Keratinocyte (primary cell): ENCODE results near the gene TENT4B. TPM values are rescaled to one million over a fixed set of nuclear protein-coding genes. Genes with fewer than 3 reads are reported as not detected.

Experiments used
- DNase-seq: peaks from one replicate; pipeline ENCODE4 v3.0.0-alpha.2; 2011; ENCODE audit warnings: low read depth, missing footprints, low spot score
- FAIRE-seq: peaks from 2 replicates; lab custom pipeline; 2011; peaks lifted over from hg19 to GRCh38; lab: Jason Lieb, UNC
- H2AFZ ChIP-seq: 2 replicates; pipeline ENCODE4 v1.6.0; 2012; ENCODE audit warnings: low read length, control low read depth, inconsistent platforms; ENCODE audit not compliant: control insufficient read depth
- H3K27ac ChIP-seq: 2 replicates; pipeline ENCODE4 v1.5.1; 2011; ENCODE audit warnings: low read length; ENCODE audit not compliant: control insufficient read depth, insufficient read depth
- H3K27me3 ChIP-seq: 3 replicates; pipeline ENCODE4 v1.6.0; 2011; ENCODE audit warnings: low read length; ENCODE audit not compliant: control insufficient read depth, insufficient read depth; ENCODE audit errors: extremely low read depth
- H3K36me3 ChIP-seq, 2 experiments: 2 replicates in 1 of 2; 3 replicates in 1 of 2; pipeline ENCODE4 v1.5.1; 2011; ENCODE audit warnings: low read length in 2 of 2, mild to moderate bottlenecking in 1 of 2; ENCODE audit not compliant: control insufficient read depth in 2 of 2, insufficient read depth in 2 of 2; ENCODE audit errors: extremely low read depth in 1 of 2
- H3K4me1 ChIP-seq: 3 replicates; pipeline ENCODE4 v1.5.1; 2011; ENCODE audit warnings: low read length; ENCODE audit not compliant: control insufficient read depth, insufficient read depth; ENCODE audit errors: extremely low read depth
- H3K4me2 ChIP-seq: 3 replicates; pipeline ENCODE4 v1.6.0; 2011; ENCODE audit warnings: low read depth, low read length; ENCODE audit not compliant: control insufficient read depth, insufficient read depth; ENCODE audit errors: extremely low read depth
- H3K4me3 ChIP-seq, 3 experiments: fragments of 200-600 bp in 1 of 3; sonication (generic) in 1 of 3; 2 replicates in 2 of 3; 3 replicates in 1 of 3; pipeline ENCODE4 v1.5.1; 2011 to 2016; ENCODE audit warnings: low read length in 3 of 3, mild to moderate bottlenecking in 3 of 3, control low read depth in 2 of 3, inconsistent platforms in 1 of 3, low read depth in 1 of 3, mixed read lengths in 1 of 3, mixed run types in 1 of 3, moderate library complexity in 1 of 3; ENCODE audit not compliant: control insufficient read depth in 2 of 3, insufficient read depth in 2 of 3; ENCODE audit errors: extremely low read depth in 1 of 3
- H3K79me2 ChIP-seq: 2 replicates; pipeline ENCODE4 v1.6.0; 2012; ENCODE audit warnings: low read length; ENCODE audit not compliant: control insufficient read depth, insufficient read depth
- H3K9ac ChIP-seq: 3 replicates; pipeline ENCODE4 v1.6.0; 2011; ENCODE audit warnings: low read length; ENCODE audit not compliant: control insufficient read depth, insufficient read depth; ENCODE audit errors: extremely low read depth
- H3K9me1 ChIP-seq: 3 replicates; pipeline ENCODE4 v1.6.0; 2011; ENCODE audit warnings: low read length; ENCODE audit not compliant: control insufficient read depth, insufficient read depth; ENCODE audit errors: extremely low read depth
- H3K9me3 ChIP-seq: 2 replicates; pipeline ENCODE4 v1.5.1; 2012; ENCODE audit warnings: low read depth, low read length; ENCODE audit not compliant: control insufficient read depth
- H4K20me1 ChIP-seq: 3 replicates; pipeline ENCODE4 v1.6.0; 2011; ENCODE audit warnings: low read length; ENCODE audit not compliant: control insufficient read depth, insufficient read depth; ENCODE audit errors: extremely low read depth
- EZH2 ChIP-seq: IDR thresholded peaks from one replicate; pipeline ENCODE4 v1.6.1; 2012; ENCODE audit warnings: inconsistent platforms, mild to moderate bottlenecking, low read length, moderate library complexity
- dilution Hi-C: fragments of 300-500 bp; cut with MboI; formaldehyde crosslinking; loops from one replicate; pipeline ENCODE4 v1.7.0; 2020; ENCODE audit warnings: low sequenced_read_pairs; ENCODE audit not compliant: extremely low pct_ligation_motif_present
- polyA plus RNA-seq, 5 experiments: library from polyadenylated mRNA; depleted of rRNA in 3 of 5; stranded (reverse) in 3 of 5; stranded (forward) in 1 of 5; unstranded in 1 of 5; fragments of >200 nt; gene quantifications; 1 replicate in 1 of 5; 2 replicates in 3 of 5; 3 replicates in 1 of 5; pipeline versions ENCODE4 v1.2.1 to v1.2.3, GENCODE V29; 2011 to 2012; ENCODE audit warnings: missing spikeins in 2 of 5, low read depth in 1 of 5, low replicate concordance in 1 of 5
- TF ChIP-seq, protein P1 (sequence below), 3 experiments: IDR thresholded peaks in 1 of 3; conservative IDR thresholded peaks in 1 of 3; optimal IDR thresholded peaks in 1 of 3; 2 replicates in 2 of 3; 3 replicates in 1 of 3; pipeline versions ENCODE3 to v1.5.1; 2011; ENCODE audit warnings: low read length in 3 of 3, mild to moderate bottlenecking in 3 of 3, moderate library complexity in 2 of 3, control low read depth in 1 of 3, inconsistent platforms in 1 of 3; ENCODE audit not compliant: insufficient read depth in 2 of 3; ENCODE audit errors: extremely low read depth in 1 of 3

The TENT4B gene
- polyA plus RNA-seq, 1 donor (not counting 4 experiments of a cell fraction or from before 2014, with no cell fraction given) = 14.8 TPM

- Histone ChIP-seq H3K4me1 (peaks cover 23% of the 10 kb centered on the region), H3K27me3 (no peaks in the 10 kb centered on the region), H3K9me1 (no peaks in the 10 kb centered on the region), H4K20me1 (no peaks in the 10 kb centered on the region), H3K27ac (no peak overlapping the region), H3K4me3 (peak overlapping the region in 2 of 3 experiments; percentile 34 to 35), H3K4me2 (peak overlapping the region; percentile 72), H3K9me3 (no peaks in the 10 kb centered on the region), H2AFZ (no peak overlapping the region), H3K79me2 (no peaks in the 10 kb centered on the region), H3K9ac (no peak overlapping the region), H3K36me3 (no peaks in the 10 kb centered on the region)
- dilution Hi-C loops = no loop called here
- TF ChIP-seq EZH2 = no peak
- TF ChIP-seq, protein P1, sequence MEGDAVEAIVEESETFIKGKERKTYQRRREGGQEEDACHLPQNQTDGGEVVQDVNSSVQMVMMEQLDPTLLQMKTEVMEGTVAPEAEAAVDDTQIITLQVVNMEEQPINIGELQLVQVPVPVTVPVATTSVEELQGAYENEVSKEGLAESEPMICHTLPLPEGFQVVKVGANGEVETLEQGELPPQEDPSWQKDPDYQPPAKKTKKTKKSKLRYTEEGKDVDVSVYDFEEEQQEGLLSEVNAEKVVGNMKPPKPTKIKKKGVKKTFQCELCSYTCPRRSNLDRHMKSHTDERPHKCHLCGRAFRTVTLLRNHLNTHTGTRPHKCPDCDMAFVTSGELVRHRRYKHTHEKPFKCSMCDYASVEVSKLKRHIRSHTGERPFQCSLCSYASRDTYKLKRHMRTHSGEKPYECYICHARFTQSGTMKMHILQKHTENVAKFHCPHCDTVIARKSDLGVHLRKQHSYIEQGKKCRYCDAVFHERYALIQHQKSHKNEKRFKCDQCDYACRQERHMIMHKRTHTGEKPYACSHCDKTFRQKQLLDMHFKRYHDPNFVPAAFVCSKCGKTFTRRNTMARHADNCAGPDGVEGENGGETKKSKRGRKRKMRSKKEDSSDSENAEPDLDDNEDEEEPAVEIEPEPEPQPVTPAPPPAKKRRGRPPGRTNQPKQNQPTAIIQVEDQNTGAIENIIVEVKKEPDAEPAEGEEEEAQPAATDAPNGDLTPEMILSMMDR (optimal IDR thresholded peaks at IDR 0.05 in 1 of 3, IDR thresholded peaks at IDR 0.05 in 1 of 3, conservative IDR thresholded peaks at IDR 0.05 in 1 of 3; ENCODE audit: extremely low read depth in 1 of 3, insufficient read depth in 2 of 3, low read length in 3 of 3) = no peak
- DNase-seq = no peak
- peak; percentile 80 for FAIRE-seq
These were observed 82.5 kb downstream of the TENT4B start for GRCh38 chr16:50235581-50235980.

DNA sequence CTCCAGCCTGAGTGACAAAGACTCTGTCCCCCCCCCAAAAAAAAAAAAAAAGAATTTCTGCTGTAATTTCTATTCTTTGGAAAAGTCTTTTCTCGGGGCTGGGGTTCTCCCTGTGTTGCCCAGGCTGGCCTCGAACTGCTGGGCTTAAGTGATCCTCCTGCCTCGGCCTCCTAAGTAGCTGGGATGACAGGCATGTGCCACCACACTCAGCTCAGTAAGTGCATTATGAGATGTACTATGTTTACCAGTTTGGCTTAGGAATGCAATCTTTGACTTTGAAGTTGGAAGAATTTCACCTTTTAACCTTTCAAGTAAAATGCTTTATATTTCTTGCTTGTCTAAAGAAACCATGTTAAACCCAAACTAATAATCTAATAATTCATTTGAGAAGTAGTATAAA lies 85.2 kb downstream of the TENT4B start:
- no peak overlapping the region for H3K27ac ChIP-seq
- no peaks in the 10 kb centered on the region for H3K9me1 ChIP-seq
- no peak overlapping the region for H3K9ac ChIP-seq
- no peaks in the 10 kb centered on the region for H3K36me3 ChIP-seq
- no peak for TF ChIP-seq EZH2
- TF ChIP-seq, protein P1 (optimal IDR thresholded peaks at IDR 0.05 in 1 of 3, IDR thresholded peaks at IDR 0.05 in 1 of 3, conservative IDR thresholded peaks at IDR 0.05 in 1 of 3; ENCODE audit: extremely low read depth in 1 of 3, insufficient read depth in 2 of 3, low read length in 3 of 3) = no peak
- peaks cover 23% of the 10 kb centered on the region for H3K4me1 ChIP-seq
- FAIRE-seq = no peak
- no peaks in the 10 kb centered on the region for H3K79me2 ChIP-seq
- H4K20me1 ChIP-seq = no peaks in the 10 kb centered on the region
- dilution Hi-C loops = no loop called here
- H3K27me3 ChIP-seq = no peaks in the 10 kb centered on the region
- no peak overlapping the region for H2AFZ ChIP-seq
- H3K4me3 ChIP-seq = no peak overlapping the region
- DNase-seq = no peak
- H3K9me3 ChIP-seq = no peaks in the 10 kb centered on the region
- no peak overlapping the region for H3K4me2 ChIP-seq
